GM21423 (cell line): Measurements from ENCODE around the gene CACNA1G.

Source experiments
- ATAC-seq: cut with Tn5 transposase; IDR thresholded peaks from one replicate; pipeline ENCODE4 v1.9.1; 2021; ENCODE audit warnings: mild to moderate bottlenecking, moderate library complexity; ENCODE audit not compliant: unreplicated experiment

Gene CACNA1G

GRCh38 chr17:50564916-50565315 lies 4.4 kb downstream of the CACNA1G start:
- ATAC-seq, result no peak

GRCh38 chr17:50565402-50566350 lies 5.2 kb downstream of the CACNA1G start:
- ATAC-seq, result no peak

GRCh38 chr17:50566886-50567285 lies 6.4 kb downstream of the CACNA1G start:
- no peak for ATAC-seq

GRCh38 chr17:50568659-50569058 lies 8.1 kb downstream of the CACNA1G start:
- ATAC-seq, result no peak

- no peak for ATAC-seq
Observed at GRCh38 chr17:50569592-50569991, 9.1 kb downstream of the CACNA1G start.

- no peak for ATAC-seq
Observed at GRCh38 chr17:50570032-50570431, 9.5 kb downstream of the CACNA1G start.

- no peak for ATAC-seq
Observed at GRCh38 chr17:50570528-50570927, 10.0 kb downstream of the CACNA1G start.

GRCh38 chr17:50571681-50572080 lies 11.2 kb downstream of the CACNA1G start:
- no peak for ATAC-seq

GRCh38 chr17:50572541-50572940 lies 12.0 kb downstream of the CACNA1G start:
- no peak for ATAC-seq

- no peak for ATAC-seq
Observed at GRCh38 chr17:50573866-50574611, 13.5 kb downstream of the CACNA1G start.

- no peak for ATAC-seq
Observed at GRCh38 chr17:50575581-50576210, 15.2 kb downstream of the CACNA1G start.

- no peak for ATAC-seq
Observed at GRCh38 chr17:50576864-50577263, 16.3 kb downstream of the CACNA1G start.

GRCh38 chr17:50577451-50577954 lies 17.0 kb downstream of the CACNA1G start:
- ATAC-seq, result no peak

GRCh38 chr17:50578173-50578572 lies 17.7 kb downstream of the CACNA1G start:
- no peak for ATAC-seq

- no peak for ATAC-seq
Observed at GRCh38 chr17:50579399-50579798, 18.9 kb downstream of the CACNA1G start.

GRCh38 chr17:50580646-50581045 lies 20.1 kb downstream of the CACNA1G start:
- no peak for ATAC-seq

GRCh38 chr17:50581316-50581715 lies 20.8 kb downstream of the CACNA1G start:
- no peak for ATAC-seq

- no peak for ATAC-seq
Observed at GRCh38 chr17:50582741-50583140, 22.2 kb downstream of the CACNA1G start.

- no peak for ATAC-seq
Observed at GRCh38 chr17:50583641-50584040, 23.1 kb downstream of the CACNA1G start.

- no peak for ATAC-seq
Observed at GRCh38 chr17:50584116-50584515, 23.6 kb downstream of the CACNA1G start.

- no peak for ATAC-seq
Observed at GRCh38 chr17:50584749-50585148, 24.2 kb downstream of the CACNA1G start.
